ENCODE measurements around the gene C1orf115.

- TF ChIP-seq, protein P1, sequence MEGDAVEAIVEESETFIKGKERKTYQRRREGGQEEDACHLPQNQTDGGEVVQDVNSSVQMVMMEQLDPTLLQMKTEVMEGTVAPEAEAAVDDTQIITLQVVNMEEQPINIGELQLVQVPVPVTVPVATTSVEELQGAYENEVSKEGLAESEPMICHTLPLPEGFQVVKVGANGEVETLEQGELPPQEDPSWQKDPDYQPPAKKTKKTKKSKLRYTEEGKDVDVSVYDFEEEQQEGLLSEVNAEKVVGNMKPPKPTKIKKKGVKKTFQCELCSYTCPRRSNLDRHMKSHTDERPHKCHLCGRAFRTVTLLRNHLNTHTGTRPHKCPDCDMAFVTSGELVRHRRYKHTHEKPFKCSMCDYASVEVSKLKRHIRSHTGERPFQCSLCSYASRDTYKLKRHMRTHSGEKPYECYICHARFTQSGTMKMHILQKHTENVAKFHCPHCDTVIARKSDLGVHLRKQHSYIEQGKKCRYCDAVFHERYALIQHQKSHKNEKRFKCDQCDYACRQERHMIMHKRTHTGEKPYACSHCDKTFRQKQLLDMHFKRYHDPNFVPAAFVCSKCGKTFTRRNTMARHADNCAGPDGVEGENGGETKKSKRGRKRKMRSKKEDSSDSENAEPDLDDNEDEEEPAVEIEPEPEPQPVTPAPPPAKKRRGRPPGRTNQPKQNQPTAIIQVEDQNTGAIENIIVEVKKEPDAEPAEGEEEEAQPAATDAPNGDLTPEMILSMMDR (IDR thresholded peaks at IDR 0.05 in 4 of 5, conservative IDR thresholded peaks at IDR 0.05 in 1 of 5): no peak
- no peak for TF ChIP-seq POLR2A (IDR thresholded peaks at IDR 0.05)
Observed at GRCh38 chr1:220707160-220707559, 17.0 kb downstream of the C1orf115 start.

Measured in gastrocnemius medialis (tissue), 4 donors.